Keratinocyte (primary cell): Measurements from ENCODE around the gene CD7. TPM values are rescaled to one million over a fixed set of nuclear protein-coding genes. Genes with fewer than 3 reads are reported as not detected.

Experiments used
- DNase-seq: peaks from one replicate; pipeline ENCODE4 v3.0.0-alpha.2; 2011; ENCODE audit warnings: low read depth, missing footprints, low spot score
- FAIRE-seq: peaks from 2 replicates; lab custom pipeline; 2011; peaks lifted over from hg19 to GRCh38; lab: Jason Lieb, UNC
- H2AFZ ChIP-seq: 2 replicates; pipeline ENCODE4 v1.6.0; 2012; ENCODE audit warnings: low read length, control low read depth, inconsistent platforms; ENCODE audit not compliant: control insufficient read depth
- H3K27ac ChIP-seq: 2 replicates; pipeline ENCODE4 v1.5.1; 2011; ENCODE audit warnings: low read length; ENCODE audit not compliant: control insufficient read depth, insufficient read depth
- H3K27me3 ChIP-seq: 3 replicates; pipeline ENCODE4 v1.6.0; 2011; ENCODE audit warnings: low read length; ENCODE audit not compliant: control insufficient read depth, insufficient read depth; ENCODE audit errors: extremely low read depth
- H3K36me3 ChIP-seq, 2 experiments: 2 replicates in 1 of 2; 3 replicates in 1 of 2; pipeline ENCODE4 v1.5.1; 2011; ENCODE audit warnings: low read length in 2 of 2, mild to moderate bottlenecking in 1 of 2; ENCODE audit not compliant: control insufficient read depth in 2 of 2, insufficient read depth in 2 of 2; ENCODE audit errors: extremely low read depth in 1 of 2
- H3K4me1 ChIP-seq: 3 replicates; pipeline ENCODE4 v1.5.1; 2011; ENCODE audit warnings: low read length; ENCODE audit not compliant: control insufficient read depth, insufficient read depth; ENCODE audit errors: extremely low read depth
- H3K4me2 ChIP-seq: 3 replicates; pipeline ENCODE4 v1.6.0; 2011; ENCODE audit warnings: low read depth, low read length; ENCODE audit not compliant: control insufficient read depth, insufficient read depth; ENCODE audit errors: extremely low read depth
- H3K4me3 ChIP-seq, 3 experiments: fragments of 200-600 bp in 1 of 3; sonication (generic) in 1 of 3; 2 replicates in 2 of 3; 3 replicates in 1 of 3; pipeline ENCODE4 v1.5.1; 2011 to 2016; ENCODE audit warnings: low read length in 3 of 3, mild to moderate bottlenecking in 3 of 3, control low read depth in 2 of 3, inconsistent platforms in 1 of 3, low read depth in 1 of 3, mixed read lengths in 1 of 3, mixed run types in 1 of 3, moderate library complexity in 1 of 3; ENCODE audit not compliant: control insufficient read depth in 2 of 3, insufficient read depth in 2 of 3; ENCODE audit errors: extremely low read depth in 1 of 3
- H3K79me2 ChIP-seq: 2 replicates; pipeline ENCODE4 v1.6.0; 2012; ENCODE audit warnings: low read length; ENCODE audit not compliant: control insufficient read depth, insufficient read depth
- H3K9ac ChIP-seq: 3 replicates; pipeline ENCODE4 v1.6.0; 2011; ENCODE audit warnings: low read length; ENCODE audit not compliant: control insufficient read depth, insufficient read depth; ENCODE audit errors: extremely low read depth
- H3K9me1 ChIP-seq: 3 replicates; pipeline ENCODE4 v1.6.0; 2011; ENCODE audit warnings: low read length; ENCODE audit not compliant: control insufficient read depth, insufficient read depth; ENCODE audit errors: extremely low read depth
- H3K9me3 ChIP-seq: 2 replicates; pipeline ENCODE4 v1.5.1; 2012; ENCODE audit warnings: low read depth, low read length; ENCODE audit not compliant: control insufficient read depth
- H4K20me1 ChIP-seq: 3 replicates; pipeline ENCODE4 v1.6.0; 2011; ENCODE audit warnings: low read length; ENCODE audit not compliant: control insufficient read depth, insufficient read depth; ENCODE audit errors: extremely low read depth
- CTCF ChIP-seq, 3 experiments: IDR thresholded peaks in 1 of 3; conservative IDR thresholded peaks in 1 of 3; optimal IDR thresholded peaks in 1 of 3; 2 replicates in 2 of 3; 3 replicates in 1 of 3; pipeline versions ENCODE3 to v1.5.1; 2011; ENCODE audit warnings: low read length in 3 of 3, mild to moderate bottlenecking in 3 of 3, moderate library complexity in 2 of 3, control low read depth in 1 of 3, inconsistent platforms in 1 of 3; ENCODE audit not compliant: insufficient read depth in 2 of 3; ENCODE audit errors: extremely low read depth in 1 of 3
- EZH2 ChIP-seq: IDR thresholded peaks from one replicate; pipeline ENCODE4 v1.6.1; 2012; ENCODE audit warnings: inconsistent platforms, mild to moderate bottlenecking, low read length, moderate library complexity
- dilution Hi-C: fragments of 300-500 bp; cut with MboI; formaldehyde crosslinking; loops from one replicate; pipeline ENCODE4 v1.7.0; 2020; ENCODE audit warnings: low sequenced_read_pairs; ENCODE audit not compliant: extremely low pct_ligation_motif_present
- polyA plus RNA-seq, 5 experiments: library from polyadenylated mRNA; depleted of rRNA in 3 of 5; stranded (reverse) in 3 of 5; stranded (forward) in 1 of 5; unstranded in 1 of 5; fragments of >200 nt; gene quantifications; 1 replicate in 1 of 5; 2 replicates in 3 of 5; 3 replicates in 1 of 5; pipeline versions ENCODE4 v1.2.1 to v1.2.3, GENCODE V29; 2011 to 2012; ENCODE audit warnings: missing spikeins in 2 of 5, low read depth in 1 of 5, low replicate concordance in 1 of 5

The CD7 gene
- polyA plus RNA-seq, 1 donor (not counting 4 experiments of a cell fraction or from before 2014, with no cell fraction given), result not detected

DNA sequence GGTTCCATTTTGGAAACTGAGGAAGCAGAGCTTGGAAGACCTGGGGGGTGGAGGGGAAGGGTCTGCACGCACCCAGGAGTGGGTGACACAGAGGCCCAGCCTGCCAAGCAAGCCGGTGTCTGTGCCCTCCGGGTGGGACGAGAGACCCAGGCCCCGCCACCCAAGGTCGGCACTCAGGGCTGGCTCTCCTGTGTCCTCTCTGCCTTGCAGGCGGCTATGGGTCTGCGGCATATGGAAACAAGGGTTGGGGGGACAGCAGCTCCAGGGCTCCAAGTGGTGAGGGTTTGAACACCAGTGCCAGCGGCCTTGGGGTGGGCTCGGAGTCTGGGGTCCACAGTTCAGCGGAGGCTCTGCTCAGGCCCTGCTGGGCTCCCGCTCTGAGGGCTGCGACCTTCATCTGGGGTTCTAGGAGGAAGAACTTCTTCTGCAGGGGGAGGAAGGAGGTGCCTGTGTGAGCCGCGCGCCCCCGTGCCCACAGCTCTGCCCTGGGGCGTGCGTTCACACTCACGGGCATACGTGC lies 4.6 kb upstream of the CD7 start:
- Histone ChIP-seq H3K79me2 (no peaks in the 10 kb centered on the region), H3K36me3 (no peaks in the 10 kb centered on the region), H3K9ac (no peak overlapping the region), H3K9me3 (peaks cover 15% of the 10 kb centered on the region), H3K27ac (no peak overlapping the region), H2AFZ (no peak overlapping the region), H3K4me2 (no peak overlapping the region), H3K27me3 (peaks cover 22% of the 10 kb centered on the region), H3K4me1 (peaks cover 9% of the 10 kb centered on the region), H4K20me1 (peaks cover 3% of the 10 kb centered on the region), H3K4me3 (no peak overlapping the region), H3K9me1 (peaks cover 2% of the 10 kb centered on the region)
- dilution Hi-C loops, result no loop called here
- DNase-seq (no peak), FAIRE-seq (no peak)
- TF ChIP-seq CTCF (optimal IDR thresholded peaks at IDR 0.05 in 1 of 3, IDR thresholded peaks at IDR 0.05 in 1 of 3, conservative IDR thresholded peaks at IDR 0.05 in 1 of 3; ENCODE audit: extremely low read depth in 1 of 3, insufficient read depth in 2 of 3, low read length in 3 of 3) (no peak), EZH2 (no peak)

DNA sequence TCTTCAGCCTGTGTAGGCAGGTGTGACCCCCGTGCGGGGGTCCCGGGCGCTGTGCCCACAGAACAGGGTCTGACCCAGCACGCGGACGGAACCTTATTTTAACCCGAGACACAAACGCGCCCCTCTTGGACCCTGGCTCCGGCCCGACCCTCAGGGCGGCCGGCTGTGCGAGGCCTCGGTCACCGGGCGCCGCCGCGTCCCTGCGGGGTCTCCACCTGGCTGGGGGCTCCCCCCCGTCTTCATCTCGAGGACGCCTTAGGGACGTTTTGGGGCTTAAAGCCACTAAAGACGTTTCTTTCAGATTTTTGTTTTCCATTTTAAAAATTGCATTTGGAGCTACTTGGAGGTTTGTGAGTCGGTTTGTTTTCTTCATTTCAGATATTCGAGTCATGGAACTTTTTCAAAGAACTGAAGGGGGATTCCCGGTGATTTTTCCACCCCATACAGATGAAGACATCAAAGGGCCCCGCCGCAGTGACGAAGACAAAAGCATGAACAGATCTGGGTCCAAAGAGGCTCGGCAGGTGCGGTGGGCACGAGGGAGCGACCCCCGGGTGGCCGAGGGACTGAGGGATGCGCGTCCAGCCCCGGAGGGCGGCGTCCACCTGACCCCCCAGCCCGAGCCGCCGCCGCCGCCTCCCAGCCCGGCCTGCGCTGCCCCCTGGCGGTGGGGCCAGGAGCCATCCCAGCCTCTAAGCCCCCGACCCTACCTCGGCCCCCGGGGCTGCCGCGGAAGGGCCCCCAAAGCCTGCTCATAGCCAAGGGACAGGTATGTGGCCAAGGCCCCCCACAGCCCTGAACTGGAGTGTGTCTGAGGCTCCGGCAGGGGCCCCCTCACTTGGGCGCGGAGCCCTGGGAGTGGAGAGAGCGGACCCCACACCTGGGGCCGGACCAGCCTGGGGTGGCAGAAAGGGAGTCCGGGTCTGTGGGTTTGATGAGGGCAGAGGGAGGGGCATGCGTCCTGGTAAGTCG lies 3.8 kb upstream of the CD7 start:
- H3K4me1 ChIP-seq, result peaks cover 9% of the 10 kb centered on the region
- H3K36me3 ChIP-seq, result no peaks in the 10 kb centered on the region
- no peak for DNase-seq
- no peak for FAIRE-seq
- no peak overlapping the region for H3K9ac ChIP-seq
- H3K9me1 ChIP-seq, result peaks cover 2% of the 10 kb centered on the region
- no peak overlapping the region for H3K4me2 ChIP-seq
- peaks cover 15% of the 10 kb centered on the region for H3K9me3 ChIP-seq
- dilution Hi-C loops, result no loop called here
- H4K20me1 ChIP-seq, result peaks cover 3% of the 10 kb centered on the region
- no peak for TF ChIP-seq EZH2
- TF ChIP-seq CTCF (optimal IDR thresholded peaks at IDR 0.05 in 1 of 3, IDR thresholded peaks at IDR 0.05 in 1 of 3, conservative IDR thresholded peaks at IDR 0.05 in 1 of 3; ENCODE audit: extremely low read depth in 1 of 3, insufficient read depth in 2 of 3, low read length in 3 of 3), result peak; percentile 47 to 82 (median 76)
- H3K27me3 ChIP-seq, result peaks cover 29% of the 10 kb centered on the region
- H3K27ac ChIP-seq, result no peak overlapping the region
- no peak overlapping the region for H2AFZ ChIP-seq
- no peak overlapping the region for H3K4me3 ChIP-seq
- no peaks in the 10 kb centered on the region for H3K79me2 ChIP-seq
